ENCODE measurements around the gene DAZ1. TPM values are rescaled to one million over a fixed set of nuclear protein-coding genes. Genes with fewer than 3 reads are reported as not detected.
"Not testable (repeated sequence)": the region's sequence is repeated elsewhere in the genome, so short reads cannot be mapped to it uniquely, and the experiment has no call there.

Gene DAZ1, protein sequence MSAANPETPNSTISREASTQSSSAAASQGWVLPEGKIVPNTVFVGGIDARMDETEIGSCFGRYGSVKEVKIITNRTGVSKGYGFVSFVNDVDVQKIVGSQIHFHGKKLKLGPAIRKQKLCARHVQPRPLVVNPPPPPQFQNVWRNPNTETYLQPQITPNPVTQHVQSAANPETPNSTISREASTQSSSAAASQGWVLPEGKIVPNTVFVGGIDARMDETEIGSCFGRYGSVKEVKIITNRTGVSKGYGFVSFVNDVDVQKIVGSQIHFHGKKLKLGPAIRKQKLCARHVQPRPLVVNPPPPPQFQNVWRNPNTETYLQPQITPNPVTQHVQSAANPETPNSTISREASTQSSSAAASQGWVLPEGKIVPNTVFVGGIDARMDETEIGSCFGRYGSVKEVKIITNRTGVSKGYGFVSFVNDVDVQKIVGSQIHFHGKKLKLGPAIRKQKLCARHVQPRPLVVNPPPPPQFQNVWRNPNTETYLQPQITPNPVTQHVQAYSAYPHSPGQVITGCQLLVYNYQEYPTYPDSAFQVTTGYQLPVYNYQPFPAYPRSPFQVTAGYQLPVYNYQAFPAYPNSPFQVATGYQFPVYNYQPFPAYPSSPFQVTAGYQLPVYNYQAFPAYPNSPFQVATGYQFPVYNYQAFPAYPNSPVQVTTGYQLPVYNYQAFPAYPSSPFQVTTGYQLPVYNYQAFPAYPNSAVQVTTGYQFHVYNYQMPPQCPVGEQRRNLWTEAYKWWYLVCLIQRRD
- total RNA-seq, result not detected

- not testable (repeated sequence) for H3K27me3 ChIP-seq (ENCODE audit: insufficient read depth, low read length); H3K4me1 ChIP-seq (ENCODE audit: insufficient read depth, low read length); H3K4me3 ChIP-seq (ENCODE audit: low read length); H3K9me3 ChIP-seq (ENCODE audit: low read depth, low read length)
Observed at GRCh38 chrY:23198908-23199307, at the start of gene DAZ1. TSS of gene DAZ1 (minus strand) at chrY:23199008. CDS start at chrY:23198800, 208 bp downstream.

DNA sequence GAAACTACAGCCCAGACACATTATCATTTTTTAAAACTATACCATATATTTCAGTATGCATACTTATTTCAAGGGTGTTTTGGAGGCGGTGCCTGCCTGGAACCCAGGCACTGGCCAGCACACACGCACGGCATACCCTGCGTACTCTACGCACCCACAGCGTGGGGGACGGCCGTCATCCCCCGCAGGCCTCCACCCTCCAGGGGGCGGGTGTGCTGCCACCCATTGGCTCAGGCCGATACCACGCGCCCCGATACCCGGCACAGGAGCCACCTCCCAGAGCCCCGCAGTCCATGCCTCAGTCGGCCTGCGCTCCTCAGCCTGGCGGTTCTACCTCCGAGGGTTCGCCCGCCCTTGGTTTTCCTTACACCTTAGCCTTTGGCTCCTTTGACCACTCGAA, 20.4 kb upstream of the DAZ1 start, which contains the start of gene DAZ2:
TSS of gene DAZ2 (plus strand) at position 301 of the 400 bp plus-strand sequence. CDS start 208 bp downstream, outside the sequence.
- not testable (repeated sequence) for H3K4me1 ChIP-seq (ENCODE audit: insufficient read depth, low read length); H3K9me3 ChIP-seq (ENCODE audit: low read depth, low read length); H3K4me3 ChIP-seq (ENCODE audit: low read length); H3K27me3 ChIP-seq (ENCODE audit: insufficient read depth, low read length)

- not testable (repeated sequence) for H3K9me3 ChIP-seq (ENCODE audit: low read depth, low read length); H3K4me3 ChIP-seq (ENCODE audit: low read length); H3K27me3 ChIP-seq (ENCODE audit: insufficient read depth, low read length); H3K4me1 ChIP-seq (ENCODE audit: insufficient read depth, low read length)
Observed at GRCh38 chrY:23210681-23211080, 11.9 kb upstream of the DAZ1 start.

- not testable (repeated sequence) for H3K4me1 ChIP-seq (ENCODE audit: insufficient read depth, low read length); H3K27me3 ChIP-seq (ENCODE audit: insufficient read depth, low read length); H3K4me3 ChIP-seq (ENCODE audit: low read length); H3K9me3 ChIP-seq (ENCODE audit: low read depth, low read length)
Observed at GRCh38 chrY:23209802-23210495, 11.1 kb upstream of the DAZ1 start.

GRCh38 chrY:23207455-23207854, 8.6 kb upstream of the DAZ1 start:
- not testable (repeated sequence) for H3K9me3 ChIP-seq (ENCODE audit: low read depth, low read length); H3K4me1 ChIP-seq (ENCODE audit: insufficient read depth, low read length); H3K4me3 ChIP-seq (ENCODE audit: low read length); H3K27me3 ChIP-seq (ENCODE audit: insufficient read depth, low read length)

Other genes with a start within 250 kb of the DAZ1 start
- gene BPY2, start 214.7 kb downstream of the DAZ1 start, total RNA-seq, result not detected
- gene DAZ2, start 20.5 kb upstream of the DAZ1 start, total RNA-seq, result not detected